Neural progenitor cell (in vitro differentiated cells): ENCODE results near the gene GAGE12J. TPM values are rescaled to one million over a fixed set of nuclear protein-coding genes. Genes with fewer than 3 reads are reported as not detected.
"Not testable (repeated sequence)": the region's sequence is repeated elsewhere in the genome, so short reads cannot be mapped to it uniquely, and the experiment has no call there.

Experiments
- DNase-seq: peaks from one replicate; pipeline ENCODE4 v3.0.0-alpha.2; 2016; ENCODE audit warnings: low spot score
- H2AFZ ChIP-seq: fragments of 200-600 bp; sonication (generic); replicated peaks from 2 replicates; pipeline ENCODE4 v1.6.1; 2016; ENCODE audit warnings: antibody characterized with exemption
- H3F3A ChIP-seq: fragments of 200-600 bp; sonication (generic); 2 replicates; pipeline ENCODE4 v1.6.1; 2016; ENCODE audit warnings: antibody characterized with exemption, low read depth
- H3K27ac ChIP-seq: fragments of 200-600 bp; sonication (generic); 2 replicates; pipeline ENCODE4 v1.5.1; 2016; ENCODE audit warnings: mild to moderate bottlenecking
- H3K27me3 ChIP-seq: fragments of 200-600 bp; sonication (generic); 2 replicates; pipeline ENCODE4 v1.6.1; 2016; ENCODE audit warnings: mild to moderate bottlenecking, moderate library complexity
- H3K36me3 ChIP-seq: fragments of 200-600 bp; sonication (generic); 2 replicates; pipeline ENCODE4 v1.5.1; 2016
- H3K4me1 ChIP-seq: fragments of 200-600 bp; sonication (generic); 2 replicates; pipeline ENCODE4 v1.6.1; 2016; ENCODE audit warnings: mixed run types
- H3K4me2 ChIP-seq: fragments of 200-600 bp; sonication (generic); 2 replicates; pipeline ENCODE4 v1.6.1; 2016
- H3K4me3 ChIP-seq: fragments of 200-600 bp; sonication (generic); 2 replicates; pipeline ENCODE4 v1.5.1; 2016
- H3K79me2 ChIP-seq: fragments of 200-600 bp; sonication (generic); 2 replicates; pipeline ENCODE4 v1.6.1; 2016; ENCODE audit warnings: low read depth
- H3K9ac ChIP-seq: fragments of 200-600 bp; sonication (generic); 2 replicates; pipeline ENCODE4 v1.6.1; 2016
- H3K9me3 ChIP-seq: fragments of 200-600 bp; sonication (generic); 2 replicates; pipeline ENCODE4 v1.5.1; 2016; ENCODE audit warnings: low read depth
- H4K20me1 ChIP-seq: fragments of 200-600 bp; sonication (generic); 2 replicates; pipeline ENCODE4 v1.6.1; 2016; ENCODE audit warnings: low read depth
- H3K27ac Mint-ChIP-seq: 3 replicates; pipeline ENCODE4 v1.8.0; 2021; ENCODE audit warnings: mixed read lengths
- H3K27me3 Mint-ChIP-seq: 2 replicates; pipeline ENCODE4 v1.8.0; 2022; ENCODE audit warnings: low read depth, mild to moderate bottlenecking, inconsistent platforms, moderate library complexity, mixed read lengths; ENCODE audit not compliant: insufficient read depth
- H3K36me3 Mint-ChIP-seq: 3 replicates; pipeline ENCODE4 v1.8.0; 2021; ENCODE audit warnings: mixed read lengths
- H3K4me1 Mint-ChIP-seq: 3 replicates; pipeline ENCODE4 v1.8.0; 2021; ENCODE audit warnings: mixed read lengths
- H3K4me3 Mint-ChIP-seq: 3 replicates; pipeline ENCODE4 v1.8.0; 2021; ENCODE audit warnings: mild to moderate bottlenecking, moderate library complexity, mixed read lengths
- H3K9me3 Mint-ChIP-seq: 3 replicates; pipeline ENCODE4 v1.8.0; 2020; ENCODE audit warnings: mixed read lengths
- total RNA-seq: library from RNA; depleted of rRNA; stranded (reverse); fragments of >200 nt; gene quantifications from 2 replicates; pipeline ENCODE4 v1.2.3, GENCODE V29; 2015; ENCODE audit warnings: low replicate concordance

The GAGE12J gene
- total RNA-seq, 1 donor from 2014 or later, result not detected

- H3K36me3 Mint-ChIP-seq, H3K27me3 ChIP-seq, H3K4me2 ChIP-seq, H3K9ac ChIP-seq, H3K27ac ChIP-seq, H3F3A ChIP-seq, H3K36me3 ChIP-seq, H3K9me3 ChIP-seq, H3K27me3 Mint-ChIP-seq, H2AFZ ChIP-seq, H3K4me1 ChIP-seq, H3K4me3 ChIP-seq, H3K4me3 Mint-ChIP-seq, H3K79me2 ChIP-seq, H3K27ac Mint-ChIP-seq, H3K4me1 Mint-ChIP-seq, DNase-seq, H4K20me1 ChIP-seq, H3K9me3 Mint-ChIP-seq: not testable (repeated sequence)
Measured at GRCh38 chrX:49341449-49341848, 19.6 kb downstream of the GAGE12J start.

GRCh38 chrX:49344496-49345175 is 22.8 kb downstream of the GAGE12J start:
- not testable (repeated sequence) for H3K27ac ChIP-seq, H3K9me3 ChIP-seq, H4K20me1 ChIP-seq, H3K4me3 ChIP-seq, H3K27me3 Mint-ChIP-seq, H3K4me1 Mint-ChIP-seq, H3K36me3 ChIP-seq, H3K4me3 Mint-ChIP-seq, DNase-seq, H3K36me3 Mint-ChIP-seq, H3K27me3 ChIP-seq, H3K4me2 ChIP-seq, H3K4me1 ChIP-seq, H3K9ac ChIP-seq, H3K9me3 Mint-ChIP-seq, H3K79me2 ChIP-seq, H3F3A ChIP-seq, H2AFZ ChIP-seq, H3K27ac Mint-ChIP-seq

DNA sequence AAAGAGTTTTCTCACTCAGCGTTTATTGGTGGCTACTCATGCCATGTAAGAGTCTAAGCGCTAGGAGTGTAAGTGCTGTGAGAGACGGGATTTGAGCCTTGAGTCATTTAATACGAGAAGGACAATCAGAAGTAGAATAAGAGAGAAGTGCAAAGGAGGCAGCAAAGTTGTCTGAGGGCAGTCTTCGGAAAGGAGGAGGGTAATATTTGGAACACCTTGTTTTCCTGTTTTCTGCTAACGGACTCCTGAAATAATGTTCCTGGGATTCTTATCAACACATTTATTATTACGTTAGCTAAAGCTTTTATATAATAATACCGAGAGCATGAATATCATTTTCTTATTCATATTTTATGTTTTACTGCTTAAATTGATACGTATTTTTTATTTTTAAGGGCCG is 23.6 kb downstream of the GAGE12J start:
- not testable (repeated sequence) for H3K4me1 ChIP-seq, H3F3A ChIP-seq, H3K4me2 ChIP-seq, H3K27ac Mint-ChIP-seq, H3K79me2 ChIP-seq, H3K9me3 ChIP-seq, H3K36me3 ChIP-seq, H3K4me3 ChIP-seq, H3K27ac ChIP-seq, H3K27me3 ChIP-seq, DNase-seq, H3K9ac ChIP-seq, H3K9me3 Mint-ChIP-seq, H3K27me3 Mint-ChIP-seq, H2AFZ ChIP-seq, H3K4me1 Mint-ChIP-seq, H3K4me3 Mint-ChIP-seq, H4K20me1 ChIP-seq, H3K36me3 Mint-ChIP-seq

DNA sequence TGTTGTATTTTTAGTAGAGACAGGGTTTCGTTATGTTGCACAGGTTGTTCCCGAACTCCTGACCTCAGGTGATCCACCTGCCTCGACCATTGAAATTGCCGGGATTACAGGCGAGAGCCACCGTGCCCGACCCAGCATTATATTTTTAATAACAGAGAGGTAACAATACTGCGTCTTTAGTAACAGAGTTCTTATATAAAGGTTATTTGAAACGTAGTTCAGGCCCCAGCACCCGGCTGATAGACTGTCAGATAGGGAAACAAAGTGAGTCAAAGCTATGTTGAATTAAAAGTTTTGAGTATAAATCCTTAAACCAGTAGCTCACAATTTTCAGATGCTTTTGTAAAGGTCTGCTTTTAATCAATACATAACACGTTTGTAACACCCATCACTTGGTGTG is 24.3 kb downstream of the GAGE12J start:
- not testable (repeated sequence) for H3K9me3 ChIP-seq, H3F3A ChIP-seq, H3K4me1 Mint-ChIP-seq, H3K27ac Mint-ChIP-seq, H3K4me3 Mint-ChIP-seq, H3K4me2 ChIP-seq, H3K27me3 ChIP-seq, H4K20me1 ChIP-seq, H3K9ac ChIP-seq, H3K36me3 ChIP-seq, H2AFZ ChIP-seq, H3K9me3 Mint-ChIP-seq, H3K36me3 Mint-ChIP-seq, H3K27ac ChIP-seq, H3K4me3 ChIP-seq, H3K4me1 ChIP-seq, H3K79me2 ChIP-seq, H3K27me3 Mint-ChIP-seq
- peak; percentile 6 for DNase-seq

Other genes starting within 250 kb of the GAGE12J start
- gene PRAF2, start 248.0 kb upstream of the GAGE12J start, total RNA-seq, result 0.30 and 11.0 TPM in 2 replicates
- gene WDR45, start 242.2 kb upstream of the GAGE12J start, total RNA-seq, result 19.7 and 22.2 TPM in 2 replicates
- 11.2 and 20.6 TPM in 2 replicates for gene GPKOW, start 198.3 kb upstream of the GAGE12J start, total RNA-seq
- gene MAGIX, start 159.3 kb upstream of the GAGE12J start, total RNA-seq, result 1.4 and 1.5 TPM in 2 replicates
- gene PLP2, start 150.1 kb upstream of the GAGE12J start, total RNA-seq, result 0.13 and 0.46 TPM in 2 replicates
- 0.28 and 6.4 TPM in 2 replicates for gene PRICKLE3, start 135.7 kb upstream of the GAGE12J start, total RNA-seq
- gene SYP, start 121.8 kb upstream of the GAGE12J start, total RNA-seq, result 0.07 and 0.62 TPM in 2 replicates
- 1.1 and 4.9 TPM in 2 replicates for gene CACNA1F, start 88.7 kb upstream of the GAGE12J start, total RNA-seq
- 10.3 and 20.3 TPM in 2 replicates for gene CCDC22, start 86.6 kb upstream of the GAGE12J start, total RNA-seq
- 0.19 TPM in 1 of 2 replicates, not detected in the other for gene FOXP3, start 57.3 kb upstream of the GAGE12J start, total RNA-seq
- gene PPP1R3F, start 52.2 kb upstream of the GAGE12J start, total RNA-seq, result 5.6 and 21.2 TPM in 2 replicates
- gene GAGE10, start 18.4 kb upstream of the GAGE12J start, total RNA-seq, result not detected in 2 replicates
- gene GAGE13, start 9.5 kb downstream of the GAGE12J start, total RNA-seq, result not detected in 2 replicates
- not detected in 2 replicates for gene GAGE12C, start 210.1 kb downstream of the GAGE12J start, total RNA-seq
- not detected in 2 replicates for gene GAGE12D, start 219.7 kb downstream of the GAGE12J start, total RNA-seq
- gene GAGE12E, start 229.3 kb downstream of the GAGE12J start, total RNA-seq, result not detected in 2 replicates
- gene GAGE12F, start 238.8 kb downstream of the GAGE12J start, total RNA-seq, result not detected in 2 replicates
- not detected in 2 replicates for gene GAGE12G, start 248.4 kb downstream of the GAGE12J start, total RNA-seq